ENCODE data around the gene ZFY. TPM values are rescaled to one million over a fixed set of nuclear protein-coding genes. Genes with fewer than 3 reads are reported as not detected.

Gene ZFY
- total and polyA plus RNA-seq, 2 of the 4 experiments (the other 2 are of a cell fraction): not detected

DNA sequence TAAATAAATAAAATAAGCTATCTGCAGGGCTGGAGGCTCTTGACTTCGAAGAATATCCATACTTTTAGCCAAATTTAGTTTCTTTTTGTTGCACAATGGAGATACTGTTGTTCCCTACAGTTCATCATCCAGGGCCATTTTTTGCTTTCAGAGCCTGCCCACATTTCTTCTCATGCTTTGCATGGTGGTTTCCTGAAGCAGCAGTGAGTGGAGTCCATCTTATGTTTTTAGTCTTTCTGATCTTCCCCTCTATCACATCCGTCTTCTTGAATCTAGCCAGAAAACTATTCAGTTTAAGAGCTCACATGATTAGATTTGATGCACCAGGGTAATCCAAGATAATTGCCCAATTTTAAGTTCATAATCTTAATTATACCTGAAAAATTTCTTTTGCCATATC lies 19.6 kb downstream of the ZFY start:
- H2AK5ac ChIP-seq (ENCODE audit: low read depth, low read length): no peak overlapping the region

More for the DNA sequence above, 19.6 kb downstream of the ZFY start:
- Histone ChIP-seq H2BK15ac (ENCODE audit: low read depth, low read length) (no peak overlapping the region), H3K4me2 (ENCODE audit: low read depth, low read length) (no peak overlapping the region), H3K4ac (ENCODE audit: low read depth, low read length) (no peak overlapping the region), H4K20me1 (ENCODE audit: insufficient read depth, low read length) (no peaks in the 10 kb centered on the region), H2BK120ac (ENCODE audit: low read depth, low read length) (no peak overlapping the region), H3K56ac (ENCODE audit: extremely low read depth, insufficient read depth, low read length) (no peak overlapping the region), H3K9ac (ENCODE audit: low read depth, low read length) (no peak overlapping the region), H2BK5ac (ENCODE audit: low read depth, low read length, poor library complexity, severe bottlenecking) (no peak overlapping the region), H3K27me3 (ENCODE audit: control insufficient read depth, insufficient read depth, low read length) (no peaks in the 10 kb centered on the region), H4K5ac (ENCODE audit: low read depth, low read length) (no peak overlapping the region), H3K9me3 (ENCODE audit: control insufficient read depth, insufficient read depth, low read length) (no peaks in the 10 kb centered on the region), H3K27ac (ENCODE audit: insufficient read depth, low read length) (no peak overlapping the region), H4K8ac (ENCODE audit: low read depth in 2 of 2, low read length in 2 of 2) (no peak overlapping the region), H3K4me1 (ENCODE audit: control insufficient read depth, insufficient read depth, low read length) (no peaks in the 10 kb centered on the region), H3K79me1 (ENCODE audit: low read depth in 1 of 2, low read length in 2 of 2) (no peaks in the 10 kb centered on the region), H3K18ac (ENCODE audit: low read depth, low read length) (no peak overlapping the region), H3K9me1 (ENCODE audit: insufficient read depth, low read length) (no peaks in the 10 kb centered on the region), H3K4me3 (ENCODE audit: insufficient read depth, low read depth, low read length) (no peak overlapping the region), H2AFZ (replicated peaks; ENCODE audit: low read length, poor library complexity) (no peak overlapping the region), H3K23ac (ENCODE audit: low read depth, low read length) (no peak overlapping the region), H2BK20ac (ENCODE audit: low read depth, low read length) (no peak overlapping the region), H4K91ac (ENCODE audit: insufficient read depth, low read depth, low read length) (no peak overlapping the region), H3K36me3 (ENCODE audit: control insufficient read depth, insufficient read depth, low read length) (no peaks in the 10 kb centered on the region), H3K14ac (replicated peaks; ENCODE audit: low read depth, low read length) (no peak overlapping the region), H2AK9ac (replicated peaks; ENCODE audit: low read depth, low read length, poor library complexity) (no peak overlapping the region)
- no TSS peak for BruUV-seq (replicated peaks)
- no peak for ATAC-seq (ENCODE audit: low read depth)
- CTCF ChIA-PET: no interaction called here
- intact Hi-C loops (cut with micrococcal nuclease) (no loop called here), dilution Hi-C loops (cut with HindIII; ENCODE audit: low sequenced_read_pairs, unreplicated experiment) (no loop called here), in situ Hi-C loops (cut with MboI; ENCODE audit: low sequenced_read_pairs) (no loop called here)
- DNase-seq: no peak
- TF ChIP-seq RAD21 (IDR thresholded peaks at IDR 0.05; ENCODE audit: low read length): no peak
- no peak for TF ChIP-seq RCOR1 (IDR thresholded peaks at IDR 0.05; ENCODE audit: insufficient replicate concordance, low read length)
- TF ChIP-seq, protein P1, sequence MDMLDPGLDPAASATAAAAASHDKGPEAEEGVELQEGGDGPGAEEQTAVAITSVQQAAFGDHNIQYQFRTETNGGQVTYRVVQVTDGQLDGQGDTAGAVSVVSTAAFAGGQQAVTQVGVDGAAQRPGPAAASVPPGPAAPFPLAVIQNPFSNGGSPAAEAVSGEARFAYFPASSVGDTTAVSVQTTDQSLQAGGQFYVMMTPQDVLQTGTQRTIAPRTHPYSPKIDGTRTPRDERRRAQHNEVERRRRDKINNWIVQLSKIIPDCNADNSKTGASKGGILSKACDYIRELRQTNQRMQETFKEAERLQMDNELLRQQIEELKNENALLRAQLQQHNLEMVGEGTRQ (IDR thresholded peaks at IDR 0.05; ENCODE audit: low read depth, low read length): no peak
- TF ChIP-seq FOS (IDR thresholded peaks at IDR 0.05; ENCODE audit: low read depth, low read length): no peak
- TF ChIP-seq BHLHE40 (IDR thresholded peaks at IDR 0.05; ENCODE audit: low read depth, low read length): no peak
- TF ChIP-seq, protein P2, sequence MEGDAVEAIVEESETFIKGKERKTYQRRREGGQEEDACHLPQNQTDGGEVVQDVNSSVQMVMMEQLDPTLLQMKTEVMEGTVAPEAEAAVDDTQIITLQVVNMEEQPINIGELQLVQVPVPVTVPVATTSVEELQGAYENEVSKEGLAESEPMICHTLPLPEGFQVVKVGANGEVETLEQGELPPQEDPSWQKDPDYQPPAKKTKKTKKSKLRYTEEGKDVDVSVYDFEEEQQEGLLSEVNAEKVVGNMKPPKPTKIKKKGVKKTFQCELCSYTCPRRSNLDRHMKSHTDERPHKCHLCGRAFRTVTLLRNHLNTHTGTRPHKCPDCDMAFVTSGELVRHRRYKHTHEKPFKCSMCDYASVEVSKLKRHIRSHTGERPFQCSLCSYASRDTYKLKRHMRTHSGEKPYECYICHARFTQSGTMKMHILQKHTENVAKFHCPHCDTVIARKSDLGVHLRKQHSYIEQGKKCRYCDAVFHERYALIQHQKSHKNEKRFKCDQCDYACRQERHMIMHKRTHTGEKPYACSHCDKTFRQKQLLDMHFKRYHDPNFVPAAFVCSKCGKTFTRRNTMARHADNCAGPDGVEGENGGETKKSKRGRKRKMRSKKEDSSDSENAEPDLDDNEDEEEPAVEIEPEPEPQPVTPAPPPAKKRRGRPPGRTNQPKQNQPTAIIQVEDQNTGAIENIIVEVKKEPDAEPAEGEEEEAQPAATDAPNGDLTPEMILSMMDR (conservative IDR thresholded peaks at IDR 0.05; ENCODE audit: low read depth, low read length): no peak
- TF ChIP-seq SMC3 (IDR thresholded peaks at IDR 0.05; ENCODE audit: low read depth, low read length): no peak
- TF ChIP-seq MXI1 (IDR thresholded peaks at IDR 0.05; ENCODE audit: borderline replicate concordance, low read depth, low read length): no peak
- TF ChIP-seq RFX5 (IDR thresholded peaks at IDR 0.05; ENCODE audit: low read depth, low read length): no peak
- TF ChIP-seq NFE2L2 (IDR thresholded peaks at IDR 0.05; ENCODE audit: low read depth, low read length): no peak
- no peak for TF ChIP-seq MAZ (IDR thresholded peaks at IDR 0.05; ENCODE audit: borderline replicate concordance, low read depth, low read length)
- no peak for TF ChIP-seq MAFK (IDR thresholded peaks at IDR 0.05; ENCODE audit: low read depth, low read length)
- TF ChIP-seq POLR2A (IDR thresholded peaks at IDR 0.05; ENCODE audit: low read depth, low read length): no peak
- TF ChIP-seq, protein P3, sequence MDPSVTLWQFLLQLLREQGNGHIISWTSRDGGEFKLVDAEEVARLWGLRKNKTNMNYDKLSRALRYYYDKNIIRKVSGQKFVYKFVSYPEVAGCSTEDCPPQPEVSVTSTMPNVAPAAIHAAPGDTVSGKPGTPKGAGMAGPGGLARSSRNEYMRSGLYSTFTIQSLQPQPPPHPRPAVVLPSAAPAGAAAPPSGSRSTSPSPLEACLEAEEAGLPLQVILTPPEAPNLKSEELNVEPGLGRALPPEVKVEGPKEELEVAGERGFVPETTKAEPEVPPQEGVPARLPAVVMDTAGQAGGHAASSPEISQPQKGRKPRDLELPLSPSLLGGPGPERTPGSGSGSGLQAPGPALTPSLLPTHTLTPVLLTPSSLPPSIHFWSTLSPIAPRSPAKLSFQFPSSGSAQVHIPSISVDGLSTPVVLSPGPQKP (IDR thresholded peaks at IDR 0.05; ENCODE audit: borderline replicate concordance, low read depth, low read length): no peak
- TF ChIP-seq CEBPB (IDR thresholded peaks at IDR 0.05; ENCODE audit: low read depth, low read length): no peak
- no CpG with 5 or more reads among the region's 2 CpGs for WGBS, 2 experiments (ENCODE audit: extremely low coverage in 2 of 2, insufficient read length in 1 of 2)
- POLR2A ChIA-PET (ENCODE audit: unreplicated experiment): no interaction called here

All from IMR-90 (cell line).